OCI-LY1 (cell line): ENCODE data around the gene STK17A.

ENCODE experiments used
- H2AFZ ChIP-seq: fragments of 200-600 bp; sonication (generic), shearing (Covaris generic); 2 replicates; pipeline ENCODE4 v1.6.0; 2014; ENCODE audit warnings: antibody characterized with exemption, mild to moderate bottlenecking, low read length
- H3F3A ChIP-seq: fragments of 200-600 bp; sonication (generic), shearing (Covaris generic); 2 replicates; pipeline ENCODE4 v1.6.0; 2014; ENCODE audit warnings: mild to moderate bottlenecking, antibody characterized with exemption, low read length, moderate library complexity; ENCODE audit not compliant: insufficient read depth
- H3K27ac ChIP-seq: fragments of 200-600 bp; sonication (generic); 2 replicates; pipeline ENCODE4 v1.5.1; 2014; ENCODE audit warnings: low read length, mixed run types, mild to moderate bottlenecking, low read depth; ENCODE audit not compliant: poor library complexity, severe bottlenecking
- H3K27me3 ChIP-seq: fragments of 200-600 bp; sonication (generic); 2 replicates; pipeline ENCODE4 v1.6.0; 2014; ENCODE audit warnings: antibody characterized with exemption, mild to moderate bottlenecking, low read length, moderate library complexity; ENCODE audit not compliant: insufficient read depth
- H3K36me3 ChIP-seq: fragments of 200-600 bp; sonication (generic); 2 replicates; pipeline ENCODE4 v1.6.1; 2014; ENCODE audit warnings: mild to moderate bottlenecking, antibody characterized with exemption, low read length, moderate library complexity, mixed read lengths; ENCODE audit not compliant: insufficient read depth
- H3K4me1 ChIP-seq: fragments of 200-600 bp; sonication (generic); 2 replicates; pipeline ENCODE4 v1.5.1; 2014; ENCODE audit warnings: mild to moderate bottlenecking, low read length, moderate library complexity; ENCODE audit not compliant: insufficient read depth, severe bottlenecking
- H3K4me2 ChIP-seq: fragments of 200-600 bp; sonication (generic), shearing (Covaris generic); 2 replicates; pipeline ENCODE4 v1.6.1; 2014; ENCODE audit warnings: low read length
- H3K4me3 ChIP-seq: fragments of 200-600 bp; sonication (generic); 2 replicates; pipeline ENCODE4 v1.5.1; 2014; ENCODE audit warnings: low read length, low read depth, mild to moderate bottlenecking, mixed read lengths; ENCODE audit not compliant: poor library complexity, severe bottlenecking
- H3K79me2 ChIP-seq: fragments of 200-600 bp; shearing (Covaris generic); 2 replicates; pipeline ENCODE4 v1.6.1; 2016; ENCODE audit warnings: mixed run types, low read length, mixed read lengths; ENCODE audit not compliant: insufficient read depth
- H3K9ac ChIP-seq: fragments of 200-600 bp; sonication (generic), shearing (Covaris generic); 2 replicates; pipeline ENCODE4 v1.6.1; 2014; ENCODE audit warnings: mild to moderate bottlenecking, low read length, mixed read lengths
- H3K9me2 ChIP-seq: fragments of 200-600 bp; sonication (generic), shearing (Covaris generic); 2 replicates; pipeline ENCODE4 v1.6.1; 2014; ENCODE audit warnings: low read depth, mild to moderate bottlenecking, low read length, mixed read lengths
- H3K9me3 ChIP-seq: fragments of 200-600 bp; shearing (Covaris generic); 2 replicates; pipeline ENCODE4 v1.6.1; 2014; ENCODE audit warnings: low read length, mixed read lengths
- H4K20me1 ChIP-seq: fragments of 200-600 bp; sonication (generic), shearing (Covaris generic); 2 replicates; pipeline ENCODE4 v1.6.0; 2016; ENCODE audit warnings: mild to moderate bottlenecking, low read length; ENCODE audit not compliant: insufficient read depth
- CTCF ChIP-seq: fragments of 200-600 bp; sonication (generic), shearing (Covaris generic); IDR thresholded peaks from 2 replicates; pipeline ENCODE4 v1.5.1; 2017; ENCODE audit warnings: mild to moderate bottlenecking, antibody characterized with exemption, low read length, moderate library complexity, mixed read lengths
- EZH2 ChIP-seq: fragments of 200-600 bp; sonication (generic), shearing (Covaris generic); IDR thresholded peaks from 2 replicates; pipeline ENCODE4 v1.8.0; 2017; ENCODE audit warnings: borderline replicate concordance, mixed run types, mild to moderate bottlenecking, antibody characterized with exemption, low read length, moderate library complexity, mixed read lengths

STK17A gene

GRCh38 chr7:43559171-43559945, 23.6 kb upstream of the STK17A start:
- Histone ChIP-seq H3K36me3 (no peaks in the 10 kb centered on the region), H3K4me3 (no peak overlapping the region), H3K9me2 (no peaks in the 10 kb centered on the region), H3K79me2 (no peaks in the 10 kb centered on the region), H3K9ac (no peak overlapping the region), H3K4me1 (no peaks in the 10 kb centered on the region), H3K9me3 (no peaks in the 10 kb centered on the region), H3K27ac (no peak overlapping the region), H4K20me1 (no peaks in the 10 kb centered on the region), H3K4me2 (no peak overlapping the region), H3F3A (no peaks in the 10 kb centered on the region), H3K27me3 (0 out of 2 replicates have a peak, but pooled peaks cover 3% of the 10 kb centered on the region), H2AFZ (no peak overlapping the region)
- TF ChIP-seq CTCF (no peak), EZH2 (no peak)

GRCh38 chr7:43559946-43560335, 23.0 kb upstream of the STK17A start:
- H3K36me3 ChIP-seq = no peaks in the 10 kb centered on the region
- H3K27me3 ChIP-seq = 0 out of 2 replicates have a peak, but pooled peaks cover 3% of the 10 kb centered on the region
- no peak overlapping the region for H3K4me3 ChIP-seq
- no peaks in the 10 kb centered on the region for H3K79me2 ChIP-seq
- no peaks in the 10 kb centered on the region for H4K20me1 ChIP-seq
- no peak overlapping the region for H3K9ac ChIP-seq
- no peak overlapping the region for H3K4me2 ChIP-seq
- TF ChIP-seq EZH2 (no peak), CTCF (no peak)
- H3K27ac ChIP-seq = no peak overlapping the region
- no peaks in the 10 kb centered on the region for H3K9me2 ChIP-seq
- H3K9me3 ChIP-seq = no peaks in the 10 kb centered on the region
- H3F3A ChIP-seq = no peaks in the 10 kb centered on the region
- H3K4me1 ChIP-seq = no peaks in the 10 kb centered on the region
- H2AFZ ChIP-seq = no peak overlapping the region

GRCh38 chr7:43560742-43561330, 22.1 kb upstream of the STK17A start:
- Histone ChIP-seq H3K27me3 (peaks cover 5% of the 10 kb centered on the region; the same call in 1 of the 2 replicates), H4K20me1 (no peaks in the 10 kb centered on the region), H3K9ac (no peak overlapping the region), H3K9me3 (no peaks in the 10 kb centered on the region), H3K9me2 (no peaks in the 10 kb centered on the region), H3K36me3 (no peaks in the 10 kb centered on the region), H3K27ac (no peak overlapping the region), H3K4me2 (no peak overlapping the region), H3K4me1 (no peaks in the 10 kb centered on the region), H3K4me3 (no peak overlapping the region), H3F3A (no peaks in the 10 kb centered on the region), H3K79me2 (no peaks in the 10 kb centered on the region), H2AFZ (no peak overlapping the region)
- no peak for TF ChIP-seq EZH2
- TF ChIP-seq CTCF = no peak
